ENCODE data around the gene CRTAC1. TPM values are rescaled to one million over a fixed set of nuclear protein-coding genes. Genes with fewer than 3 reads are reported as not detected.

CRTAC1 gene
- total RNA-seq, 4 donors from 2014 or later: 0.41 to 0.79 TPM; not detected in 2

GRCh38 chr10:98035599-98035998 lies 5.2 kb upstream of the CRTAC1 start:
- peaks cover 94% of the 10 kb centered on the region for H3K27me3 ChIP-seq
- no peak for DNase-seq
- intact Hi-C loops (cut with DNase I; ENCODE audit: low total_unique reads) (no loop called here), in situ Hi-C loops (cut with MboI; ENCODE audit: low pct_ligation_motif_present in 1 of 4, low pct_unique_long_range_greater_than_20kb in 1 of 4, low sequenced_read_pairs in 3 of 4) (loop anchor here in 2 of 4 donors (25.0 kb wide), 2 partner anchors 123 to 248 kb away; no protein-coding TSS in a partner anchor)
- WGBS, 2 donors (ENCODE audit: low coverage in 1 of 2): 57 to 100% methylated on average over 1 of the region's 1 CpG
- H3K4me3 ChIP-seq: no peak overlapping the region
- TF ChIP-seq POLR2A (IDR thresholded peaks at IDR 0.05): no peak
- TF ChIP-seq POLR2AphosphoS5 (IDR thresholded peaks at IDR 0.05): no peak
- TF ChIP-seq EP300 (IDR thresholded peaks at IDR 0.05; ENCODE audit: low read depth): no peak
- TF ChIP-seq CTCF (IDR thresholded peaks at IDR 0.05): no peak
- no peaks in the 10 kb centered on the region for H3K9me3 ChIP-seq
- H3K36me3 ChIP-seq: no peaks in the 10 kb centered on the region
- no peak overlapping the region for H3K27ac ChIP-seq
- H3K4me1 ChIP-seq: peaks cover 0 to 4% (median 4%) of the 10 kb centered on the region in 4 donors

GRCh38 chr10:98033515-98033914 lies 3.1 kb upstream of the CRTAC1 start:
- no peak for TF ChIP-seq EP300 (IDR thresholded peaks at IDR 0.05; ENCODE audit: low read depth)
- no peak for TF ChIP-seq CTCF (IDR thresholded peaks at IDR 0.05)
- no peak for TF ChIP-seq POLR2AphosphoS5 (IDR thresholded peaks at IDR 0.05)
- no peak for DNase-seq
- Histone ChIP-seq H3K27ac (no peak overlapping the region), H3K4me3 (no peak overlapping the region), H3K36me3 (no peaks in the 10 kb centered on the region), H3K9me3 (no peaks in the 10 kb centered on the region), H3K4me1 (peaks cover 7 to 19% (median 17%) of the 10 kb centered on the region in 4 donors), H3K27me3 (peaks cover 95% of the 10 kb centered on the region)
- in situ Hi-C loops (cut with MboI; ENCODE audit: low pct_ligation_motif_present in 1 of 4, low pct_unique_long_range_greater_than_20kb in 1 of 4, low sequenced_read_pairs in 3 of 4) (loop anchor here in 2 of 4 donors (25.0 kb wide), 2 partner anchors 121 to 246 kb away; no protein-coding TSS in a partner anchor), intact Hi-C loops (cut with DNase I; ENCODE audit: low total_unique reads) (no loop called here)
- 32 to 54% methylated on average over 2 to 3 of the region's 3 CpGs for WGBS, 2 donors (ENCODE audit: low coverage in 1 of 2)

GRCh38 chr10:98031440-98031839 lies 1.0 kb upstream of the CRTAC1 start:
- peaks cover 7 to 19% (median 17%) of the 10 kb centered on the region in 4 donors for H3K4me1 ChIP-seq
- intact Hi-C loops (cut with DNase I; ENCODE audit: low total_unique reads) (no loop called here), in situ Hi-C loops (cut with MboI; ENCODE audit: low pct_ligation_motif_present in 1 of 4, low pct_unique_long_range_greater_than_20kb in 1 of 4, low sequenced_read_pairs in 3 of 4) (loop anchor here in 2 of 4 donors (25.0 kb wide), 2 partner anchors 119 to 244 kb away; no protein-coding TSS in a partner anchor)
- peaks cover 93% of the 10 kb centered on the region for H3K27me3 ChIP-seq
- H3K27ac ChIP-seq: no peak overlapping the region
- H3K9me3 ChIP-seq: no peaks in the 10 kb centered on the region
- H3K4me3 ChIP-seq: no peak overlapping the region
- no peak for DNase-seq
- 45% methylated on average over 11 of the region's 12 CpGs; no CpG with 5 or more reads in 1 of the 2 donors for WGBS, 2 donors (ENCODE audit: low coverage in 1 of 2)
- no peaks in the 10 kb centered on the region for H3K36me3 ChIP-seq
- TF ChIP-seq POLR2AphosphoS5 (IDR thresholded peaks at IDR 0.05): no peak
- TF ChIP-seq POLR2A (IDR thresholded peaks at IDR 0.05): no peak
- no peak for TF ChIP-seq CTCF (IDR thresholded peaks at IDR 0.05)
- TF ChIP-seq EP300 (IDR thresholded peaks at IDR 0.05; ENCODE audit: low read depth): no peak

GRCh38 chr10:98030991-98031431 lies 590 bp upstream of the CRTAC1 start:
- H3K9me3 ChIP-seq: no peaks in the 10 kb centered on the region
- peak overlapping the region; percentile 10 to 50 (median 32) for H3K4me3 ChIP-seq
- intact Hi-C loops (cut with DNase I; ENCODE audit: low total_unique reads): no loop called here
- in situ Hi-C loops (cut with MboI; ENCODE audit: low pct_ligation_motif_present in 1 of 4, low pct_unique_long_range_greater_than_20kb in 1 of 4, low sequenced_read_pairs in 3 of 4): loop anchor here in 2 of 4 donors (25.0 kb wide), 2 partner anchors 119 to 244 kb away; no protein-coding TSS in a partner anchor
- WGBS, 2 donors (ENCODE audit: low coverage in 1 of 2): 12% methylated on average over 31 of the region's 49 CpGs; no CpG with 5 or more reads in 1 of the 2 donors
- no peaks in the 10 kb centered on the region for H3K36me3 ChIP-seq
- peaks cover 7 to 19% (median 17%) of the 10 kb centered on the region in 4 donors for H3K4me1 ChIP-seq
- H3K27ac ChIP-seq: no peak overlapping the region
- TF ChIP-seq POLR2AphosphoS5 (IDR thresholded peaks at IDR 0.05): no peak
- DNase-seq: no peak
- H3K27me3 ChIP-seq: peaks cover 95% of the 10 kb centered on the region

Measured in transverse colon (tissue), 4 donors.